Gastrocnemius medialis (tissue), 4 donors: ENCODE results near the gene SSH3.

Experiments used
- CTCF ChIP-seq, 5 experiments: fragments of 450-650 bp in 3 of 5; fragments of 200-600 bp in 2 of 5; sonication (generic) in 2 of 5; IDR thresholded peaks in 4 of 5; conservative IDR thresholded peaks in 1 of 5; 1 replicate in 4 of 5; 2 replicates in 1 of 5; pipeline ENCODE4 v1.5.1; 2016 to 2019; ENCODE audit warnings: antibody characterized with exemption in 5 of 5, mild to moderate bottlenecking in 3 of 5, moderate library complexity in 3 of 5
- POLR2A ChIP-seq, 2 donors: fragments of 450-650 bp; IDR thresholded peaks; one replicate each; pipeline ENCODE4 v1.6.1; 2017; ENCODE audit warnings: antibody characterized with exemption in 2 of 2, mild to moderate bottlenecking in 2 of 2, moderate library complexity in 2 of 2

GRCh38 chr11:67298786-67299185, 4.5 kb upstream of the SSH3 start:
- TF ChIP-seq CTCF (IDR thresholded peaks at IDR 0.05 in 4 of 5, conservative IDR thresholded peaks at IDR 0.05 in 1 of 5) (no peak), POLR2A (IDR thresholded peaks at IDR 0.05) (no peak)
